GM06990 (cell line): ENCODE results near the gene MSI2.

Experiments used
- DNase-seq: peaks from one replicate; pipeline ENCODE4 v3.0.0-alpha.2; 2011; ENCODE audit not compliant: insufficient read length; ENCODE audit errors: extremely low read depth
- H3K27me3 ChIP-seq: replicated peaks from 2 replicates; pipeline ENCODE4 v1.6.0; 2011; ENCODE audit warnings: low read length; ENCODE audit not compliant: control insufficient read depth, insufficient read depth
- H3K36me3 ChIP-seq: 2 replicates; pipeline ENCODE4 v1.5.1; 2011; ENCODE audit warnings: low read length; ENCODE audit not compliant: control insufficient read depth, insufficient read depth
- H3K4me3 ChIP-seq: replicated peaks from 2 replicates; pipeline ENCODE4 v1.5.1; 2011; ENCODE audit warnings: low read depth, mild to moderate bottlenecking, control low read depth, low read length
- CTCF ChIP-seq: IDR thresholded peaks from 2 replicates; pipeline ENCODE4 v1.5.1; 2011; ENCODE audit warnings: low read length, control low read depth, mild to moderate bottlenecking, inconsistent platforms; ENCODE audit not compliant: insufficient read depth, poor library complexity, severe bottlenecking

MSI2 gene

GRCh38 chr17:57331423-57331822 is 75.1 kb downstream of the MSI2 start:
- Histone ChIP-seq H3K27me3 (no peaks in the 10 kb centered on the region), H3K4me3 (no peak overlapping the region), H3K36me3 (no peaks in the 10 kb centered on the region; the same call in none of the 2 replicates)
- no peak for DNase-seq
- TF ChIP-seq CTCF: no peak

GRCh38 chr17:57332501-57332900 is 76.2 kb downstream of the MSI2 start:
- Histone ChIP-seq H3K27me3 (no peaks in the 10 kb centered on the region), H3K4me3 (no peak overlapping the region), H3K36me3 (no peaks in the 10 kb centered on the region; the same call in 1 of the 2 replicates)
- no peak for DNase-seq
- no peak for TF ChIP-seq CTCF

GRCh38 chr17:57335195-57335792 is 79.0 kb downstream of the MSI2 start:
- no peak for DNase-seq
- Histone ChIP-seq H3K36me3 (no peaks in the 10 kb centered on the region; the same call in 1 of the 2 replicates), H3K4me3 (no peak overlapping the region), H3K27me3 (no peaks in the 10 kb centered on the region)
- no peak for TF ChIP-seq CTCF

- no peaks in the 10 kb centered on the region for H3K27me3 ChIP-seq
- no peak for TF ChIP-seq CTCF
- H3K36me3 ChIP-seq: peaks cover 3% of the 10 kb centered on the region; the same call in 1 of the 2 replicates
- H3K4me3 ChIP-seq: no peak overlapping the region
- DNase-seq: no peak
These were observed 81.1 kb downstream of the MSI2 start for GRCh38 chr17:57337390-57337789.

- Histone ChIP-seq H3K36me3 (peaks cover 3% of the 10 kb centered on the region; the same call in 1 of the 2 replicates), H3K4me3 (no peak overlapping the region), H3K27me3 (no peaks in the 10 kb centered on the region)
- peak; percentile 60 for DNase-seq
- TF ChIP-seq CTCF: no peak
These were observed 82.1 kb downstream of the MSI2 start for GRCh38 chr17:57338257-57338914.
